K562 (cell line): ENCODE results near the gene ERBB3. TPM values are rescaled to one million over a fixed set of nuclear protein-coding genes. Genes with fewer than 3 reads are reported as not detected.

Experiments used
- ETS1 ChIP-seq: conservative IDR thresholded peaks from 2 replicates; pipeline ENCODE4 v1.6.1; 2011; ENCODE audit warnings: low read depth, mild to moderate bottlenecking, low read length; ENCODE audit not compliant: control insufficient read depth
- ETS2 ChIP-seq: IDR thresholded peaks from 2 replicates; pipeline ENCODE4 v1.6.1; 2016; ENCODE audit warnings: borderline replicate concordance, missing genetic modification characterization, mild to moderate bottlenecking, moderate library complexity, missing compliant biosample characterization; ENCODE audit not compliant: poor library complexity, severe bottlenecking
- KLF1 ChIP-seq: fragments of 450-650 bp; IDR thresholded peaks from 2 replicates; pipeline ENCODE4 v1.6.1; 2016; ENCODE audit warnings: missing genetic modification characterization, missing compliant biosample characterization
- MCM7 ChIP-seq, 2 experiments: fragments of 450-650 bp; IDR thresholded peaks; 2 replicates each; pipeline ENCODE4 v1.6.1; 2016 to 2018
- NFYB ChIP-seq: IDR thresholded peaks from 2 replicates; pipeline ENCODE4 v1.6.1; 2011; ENCODE audit warnings: mild to moderate bottlenecking, moderate library complexity; ENCODE audit not compliant: insufficient read length; ENCODE audit errors: extremely low read depth
- PHF21A ChIP-seq: fragments of 450-650 bp; IDR thresholded peaks from 2 replicates; pipeline ENCODE4 v1.6.1; 2017; ENCODE audit warnings: low read depth, borderline replicate concordance
- RHOXF2B ChIP-seq: fragments of 250-450 bp; sonication (Bioruptor Pico); conservative IDR thresholded peaks from 2 replicates; pipeline ENCODE4 v1.5.1; 2021
- SMAD1 ChIP-seq: fragments of 150-350 bp; IDR thresholded peaks from 2 replicates; pipeline ENCODE4 v1.6.1; 2014; ENCODE audit warnings: low read length, low read depth; ENCODE audit not compliant: partially characterized antibody
- SRSF9 ChIP-seq: fragments of 200-400 bp; formaldehyde crosslinking; IDR thresholded peaks from 2 replicates; pipeline ENCODE4 v1.6.1; 2017; ENCODE audit warnings: low read depth, low read length, borderline replicate concordance
- STAT5A ChIP-seq: IDR thresholded peaks from 2 replicates; pipeline ENCODE4 v1.6.1; 2012; ENCODE audit warnings: low read length, inconsistent platforms, borderline replicate concordance
- ZNF398 ChIP-seq: fragments of 250-450 bp; sonication (Bioruptor Pico); IDR thresholded peaks from 2 replicates; pipeline ENCODE4 v1.8.0; 2021; ENCODE audit warnings: moderate library complexity, mild to moderate bottlenecking, inconsistent platforms
- ZNF592 ChIP-seq: fragments of 450-650 bp; IDR thresholded peaks from 2 replicates; pipeline ENCODE4 v1.6.1; 2017; ENCODE audit warnings: antibody characterized with exemption, mild to moderate bottlenecking
- ZNF655 ChIP-seq: fragments of 250-450 bp; sonication (Bioruptor Pico); IDR thresholded peaks from 2 replicates; pipeline ENCODE4 v1.5.0; 2021
- ZNF76 ChIP-seq: fragments of 250-450 bp; sonication (Bioruptor Pico); IDR thresholded peaks from 2 replicates; pipeline ENCODE4 v1.4.0; 2020; ENCODE audit warnings: mild to moderate bottlenecking, moderate library complexity, borderline replicate concordance
- polyA plus RNA-seq, 8 experiments: library from polyadenylated mRNA; depleted of rRNA in 4 of 8; stranded (reverse) in 5 of 8; unstranded in 3 of 8; fragments of >200 nt; fragmentation: Nextera tagmentation in 2 of 8; fragmentation: Illumina TruSeq in 1 of 8; extraction: Ambion mirVana in 2 of 8; extraction: Trizol in 1 of 8; gene quantifications; 2 replicates each; pipeline versions ENCODE4 v1.2.1 to v1.2.3, GENCODE V29; 2011 to 2014; ENCODE audit warnings: inconsistent platforms in 1 of 8, missing spikeins in 1 of 8
- total RNA-seq, 7 experiments: library from RNA; depleted of rRNA in 6 of 7; stranded (reverse); fragments of >200 nt in 6 of 7; fragmentation: Illumina TruSeq in 2 of 7; extraction: Trizol in 2 of 7; gene quantifications; 2 replicates each; pipeline versions ENCODE4 v1.2.1 to v1.2.3, GENCODE V29; 2011 to 2021; ENCODE audit warnings: low replicate concordance in 1 of 7
- TF ChIP-seq, protein P1 (sequence below): sonication (generic); formaldehyde crosslinking; IDR thresholded peaks from 2 replicates; pipeline ENCODE4 v1.8.1; 2023; ENCODE audit warnings: mild to moderate bottlenecking, missing genetic modification reagents
- TF ChIP-seq, protein P2 (sequence below): fragments of 450-650 bp; formaldehyde crosslinking; IDR thresholded peaks from 2 replicates; pipeline ENCODE4 v1.4.0; 2022; ENCODE audit warnings: missing genetic modification characterization

The ERBB3 gene
- total and polyA plus RNA-seq, 9 of the 15 experiments (the other 6 are each of a cell fraction or from before 2014, with no cell fraction given): 1.5 to 5.4 (median 3.8) TPM

GRCh38 chr12:56129206-56129941 is 49.4 kb downstream of the ERBB3 start (continued):
- TF ChIP-seq ZNF592: 0 out of 2 replicates have a peak, but pooled peaks have one; percentile 52
- TF ChIP-seq, protein P1, sequence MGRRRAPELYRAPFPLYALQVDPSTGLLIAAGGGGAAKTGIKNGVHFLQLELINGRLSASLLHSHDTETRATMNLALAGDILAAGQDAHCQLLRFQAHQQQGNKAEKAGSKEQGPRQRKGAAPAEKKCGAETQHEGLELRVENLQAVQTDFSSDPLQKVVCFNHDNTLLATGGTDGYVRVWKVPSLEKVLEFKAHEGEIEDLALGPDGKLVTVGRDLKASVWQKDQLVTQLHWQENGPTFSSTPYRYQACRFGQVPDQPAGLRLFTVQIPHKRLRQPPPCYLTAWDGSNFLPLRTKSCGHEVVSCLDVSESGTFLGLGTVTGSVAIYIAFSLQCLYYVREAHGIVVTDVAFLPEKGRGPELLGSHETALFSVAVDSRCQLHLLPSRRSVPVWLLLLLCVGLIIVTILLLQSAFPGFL (CRISPR knock-in tag): no peak
- TF ChIP-seq SRSF9: no peak
- TF ChIP-seq ETS1: no peak; the same call in 1 of the 2 replicates
- no peak for TF ChIP-seq MCM7 (IDR thresholded peaks at IDR 0.05)
- peak; percentile 97 for TF ChIP-seq KLF1 (tag)
- TF ChIP-seq, protein P2, sequence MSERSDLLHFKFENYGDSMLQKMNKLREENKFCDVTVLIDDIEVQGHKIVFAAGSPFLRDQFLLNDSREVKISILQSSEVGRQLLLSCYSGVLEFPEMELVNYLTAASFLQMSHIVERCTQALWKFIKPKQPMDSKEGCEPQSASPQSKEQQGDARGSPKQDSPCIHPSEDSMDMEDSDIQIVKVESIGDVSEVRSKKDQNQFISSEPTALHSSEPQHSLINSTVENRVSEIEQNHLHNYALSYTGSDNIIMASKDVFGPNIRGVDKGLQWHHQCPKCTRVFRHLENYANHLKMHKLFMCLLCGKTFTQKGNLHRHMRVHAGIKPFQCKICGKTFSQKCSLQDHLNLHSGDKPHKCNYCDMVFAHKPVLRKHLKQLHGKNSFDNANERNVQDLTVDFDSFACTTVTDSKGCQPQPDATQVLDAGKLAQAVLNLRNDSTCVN: no peak
- TF ChIP-seq PHF21A: no peak
- TF ChIP-seq NFYB: no peak
- TF ChIP-seq RHOXF2B: no peak
- TF ChIP-seq ZNF76 (CRISPR knock-in tag): no peak
- TF ChIP-seq ZNF655: no peak
- no peak for TF ChIP-seq STAT5A
- TF ChIP-seq ZNF398 (CRISPR knock-in tag): no peak
- TF ChIP-seq ETS2 (tag): no peak
- TF ChIP-seq SMAD1: no peak
